Measurements from ENCODE around the gene ADAMTS9.

ADAMTS9 gene

DNA sequence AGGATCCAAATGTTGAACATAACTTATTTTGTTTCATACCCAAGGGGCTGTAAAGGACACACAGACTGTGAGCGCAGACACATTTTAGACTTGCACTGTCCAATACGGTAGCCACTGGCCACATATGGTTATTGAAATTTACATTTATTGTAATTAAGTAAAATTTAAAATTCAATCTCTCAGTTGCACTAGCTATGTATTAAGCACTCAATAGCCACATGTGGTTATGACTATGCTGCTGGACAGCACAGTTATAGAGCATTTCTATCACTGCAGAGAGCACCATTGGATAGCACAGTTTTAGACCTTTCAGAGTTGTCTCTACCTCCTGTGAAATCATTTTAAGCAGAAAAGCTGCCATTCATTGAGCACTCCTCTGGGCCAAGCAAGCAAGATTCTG, 204.3 kb downstream of the ADAMTS9 start:
- DNase-seq = no peak

- DNase-seq = no peak
These were observed 212.8 kb downstream of the ADAMTS9 start for GRCh38 chr3:64475037-64475436.

DNA sequence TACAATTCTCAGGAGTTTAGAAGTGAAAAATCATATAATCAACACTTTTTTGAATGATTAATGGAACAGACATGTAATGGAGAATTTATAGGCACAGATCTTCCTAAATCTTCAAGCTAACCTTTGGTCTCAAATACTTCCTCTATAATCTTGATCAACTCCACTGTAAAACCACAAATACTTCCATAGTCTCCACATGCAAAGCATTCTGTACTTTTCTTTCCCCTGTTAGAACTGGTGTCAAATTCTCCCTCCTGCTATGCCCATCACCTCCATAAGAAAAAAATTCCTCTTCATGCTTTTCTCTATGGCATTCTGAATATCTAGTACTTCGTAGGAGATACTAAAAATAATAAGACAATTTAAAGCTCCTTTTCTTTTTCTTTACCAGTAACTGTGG, 214.3 kb downstream of the ADAMTS9 start:
- no peak for DNase-seq

DNA sequence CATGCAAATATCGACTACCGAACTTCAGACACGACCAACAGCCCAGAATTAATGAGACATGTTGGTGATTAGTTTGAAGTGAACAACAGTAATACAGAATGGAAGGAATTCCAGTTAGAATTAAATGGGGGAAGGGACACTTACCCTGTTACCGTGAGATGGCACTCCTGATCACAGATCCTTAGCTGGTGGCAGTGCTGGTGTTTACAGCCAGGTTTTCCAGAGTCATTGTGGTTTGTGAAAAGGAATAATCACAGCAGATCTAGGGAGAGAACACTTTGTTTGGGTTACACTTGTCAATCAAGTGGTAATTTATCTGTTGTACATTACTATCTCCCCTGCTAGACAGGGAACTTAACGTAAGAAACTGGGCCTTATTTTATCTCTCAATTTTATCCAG, 217.4 kb downstream of the ADAMTS9 start:
- no peak for DNase-seq

- DNase-seq = no peak
These were observed 220.4 kb downstream of the ADAMTS9 start for GRCh38 chr3:64467255-64467944.
